K562 (cell line): ENCODE results near the gene ENTPD8. TPM values are rescaled to one million over a fixed set of nuclear protein-coding genes. Genes with fewer than 3 reads are reported as not detected.

Experiments
- ARNT ChIP-seq, 2 experiments: fragments of 450-650 bp; IDR thresholded peaks; 2 replicates each; pipeline ENCODE4 v1.6.1; 2016; ENCODE audit warnings: mild to moderate bottlenecking in 1 of 2
- ATF3 ChIP-seq, 2 experiments: fragments of 450-650 bp in 1 of 2; sonication (generic) in 1 of 2; formaldehyde crosslinking in 1 of 2; IDR thresholded peaks in 1 of 2; conservative IDR thresholded peaks in 1 of 2; 2 replicates each; pipeline versions ENCODE4 v1.6.1 to v1.8.1; 2016 to 2023; ENCODE audit warnings: mild to moderate bottlenecking in 2 of 2, moderate library complexity in 2 of 2, inconsistent platforms in 1 of 2, missing genetic modification reagents in 1 of 2
- FOSL1 ChIP-seq: fragments of 200-800 bp; sonication (Bioruptor generic); conservative IDR thresholded peaks from 2 replicates; pipeline ENCODE4 v1.6.1; 2016; ENCODE audit warnings: missing genetic modification characterization, missing compliant biosample characterization
- FUS ChIP-seq: fragments of 200-400 bp; formaldehyde crosslinking; optimal IDR thresholded peaks from 2 replicates; pipeline ENCODE3; 2017; ENCODE audit warnings: low read depth, low read length
- GABPB1 ChIP-seq: sonication (generic); formaldehyde crosslinking; IDR thresholded peaks from 2 replicates; pipeline ENCODE4 v1.8.0; 2022; ENCODE audit warnings: mild to moderate bottlenecking, missing genetic modification reagents
- GATAD2A ChIP-seq: fragments of 450-650 bp; IDR thresholded peaks from 2 replicates; pipeline ENCODE4 v1.6.1; 2017
- GTF2F1 ChIP-seq: IDR thresholded peaks from 2 replicates; pipeline ENCODE4 v1.6.1; 2011; ENCODE audit warnings: low read depth, low read length, improper control_type of control experiment
- HDAC1 ChIP-seq, 2 experiments: fragments of 450-650 bp; IDR thresholded peaks; 2 replicates each; pipeline ENCODE4 v1.6.1; 2016 to 2017; ENCODE audit warnings: inconsistent platforms in 1 of 2, mild to moderate bottlenecking in 1 of 2, moderate library complexity in 1 of 2
- HNRNPUL1 ChIP-seq: fragments of 200-400 bp; formaldehyde crosslinking; IDR thresholded peaks from 2 replicates; pipeline ENCODE4 v1.6.1; 2017; ENCODE audit warnings: low read length
- JUND ChIP-seq, 2 experiments: IDR thresholded peaks; 2 replicates in 1 of 2; 3 replicates in 1 of 2; pipeline ENCODE4 v1.6.1; 2011; ENCODE audit warnings: borderline replicate concordance in 2 of 2, low read depth in 2 of 2, low read length in 2 of 2, improper control_type of control experiment in 1 of 2, missing biosample characterization in 1 of 2, missing genetic modification characterization in 1 of 2, missing genetic modification reagents in 1 of 2
- L3MBTL2 ChIP-seq: fragments of 450-650 bp; IDR thresholded peaks from 2 replicates; pipeline ENCODE4 v1.6.1; 2016; ENCODE audit warnings: mild to moderate bottlenecking, moderate library complexity
- MAX ChIP-seq: sonication (generic); formaldehyde crosslinking; IDR thresholded peaks from 2 replicates; pipeline ENCODE4 v1.9.0; 2022; ENCODE audit warnings: mild to moderate bottlenecking, missing genetic modification reagents
- MTA2 ChIP-seq: fragments of 450-650 bp; IDR thresholded peaks from 2 replicates; pipeline ENCODE4 v1.6.1; 2016; ENCODE audit warnings: low read depth
- PHB2 ChIP-seq: fragments of 450-650 bp; IDR thresholded peaks from 2 replicates; pipeline ENCODE4 v1.6.1; 2017; ENCODE audit warnings: low read depth
- SP1 ChIP-seq: sonication (generic); formaldehyde crosslinking; IDR thresholded peaks from 2 replicates; pipeline ENCODE4 v1.8.1; 2022; ENCODE audit warnings: mild to moderate bottlenecking, missing genetic modification reagents
- USF1 ChIP-seq: sonication (generic); formaldehyde crosslinking; IDR thresholded peaks from 2 replicates; pipeline ENCODE4 v1.9.0; 2022; ENCODE audit warnings: mild to moderate bottlenecking, missing genetic modification reagents
- VEZF1 ChIP-seq: fragments of 200-800 bp; sonication (Bioruptor generic); IDR thresholded peaks from 2 replicates; pipeline ENCODE4 v1.6.1; 2017; ENCODE audit warnings: missing genetic modification characterization, missing compliant biosample characterization
- ZNF449 ChIP-seq: fragments of 250-450 bp; sonication (Bioruptor Pico); IDR thresholded peaks from 2 replicates; pipeline ENCODE4 v1.8.0; 2022; ENCODE audit warnings: moderate library complexity, mild to moderate bottlenecking, inconsistent platforms
- ZNF668 ChIP-seq: fragments of 250-450 bp; sonication (Bioruptor Pico); IDR thresholded peaks from 2 replicates; pipeline ENCODE4 v1.8.0; 2022; ENCODE audit warnings: mild to moderate bottlenecking, inconsistent platforms
- ZNF785 ChIP-seq: fragments of 250-450 bp; sonication (Bioruptor Pico); IDR thresholded peaks from 2 replicates; pipeline ENCODE4 v1.4.0; 2020; ENCODE audit warnings: mild to moderate bottlenecking
- ZSCAN32 ChIP-seq: fragments of 450-650 bp; formaldehyde crosslinking; IDR thresholded peaks from 2 replicates; pipeline ENCODE4 v1.4.0; 2020; ENCODE audit warnings: mild to moderate bottlenecking, moderate library complexity
- polyA plus RNA-seq, 8 experiments: library from polyadenylated mRNA; depleted of rRNA in 4 of 8; stranded (reverse) in 5 of 8; unstranded in 3 of 8; fragments of >200 nt; fragmentation: Nextera tagmentation in 2 of 8; fragmentation: Illumina TruSeq in 1 of 8; extraction: Ambion mirVana in 2 of 8; extraction: Trizol in 1 of 8; gene quantifications; 2 replicates each; pipeline versions ENCODE4 v1.2.1 to v1.2.3, GENCODE V29; 2011 to 2014; ENCODE audit warnings: inconsistent platforms in 1 of 8, missing spikeins in 1 of 8
- total RNA-seq, 7 experiments: library from RNA; depleted of rRNA in 6 of 7; stranded (reverse); fragments of >200 nt in 6 of 7; fragmentation: Illumina TruSeq in 2 of 7; extraction: Trizol in 2 of 7; gene quantifications; 2 replicates each; pipeline versions ENCODE4 v1.2.1 to v1.2.3, GENCODE V29; 2011 to 2021; ENCODE audit warnings: low replicate concordance in 1 of 7

The ENTPD8 gene
- total and polyA plus RNA-seq, 9 of the 15 experiments (the other 6 are each of a cell fraction or from before 2014, with no cell fraction given), result 0.06 to 0.27 (median 0.19) TPM; not detected in 5

GRCh38 chr9:137411645-137412380, 29.3 kb downstream of the ENTPD8 start (continued):
- TF ChIP-seq L3MBTL2, result 0 out of 2 replicates have a peak, but pooled peaks have one; percentile 19
- no peak for TF ChIP-seq ARNT (IDR thresholded peaks at IDR 0.05)
- 0 out of 2 replicates have a peak, but pooled peaks have one; percentile 50 for TF ChIP-seq GABPB1 (CRISPR knock-in tag)
- peak; percentile 43; the same call in 1 of the 2 replicates for TF ChIP-seq USF1 (CRISPR knock-in tag)
- TF ChIP-seq GATAD2A, result no peak
- TF ChIP-seq FUS, result no peak
- TF ChIP-seq SP1 (CRISPR knock-in tag), result 0 out of 2 replicates have a peak, but pooled peaks have one; percentile 27
- peak; percentile 79 for TF ChIP-seq FOSL1 (tag)
- TF ChIP-seq GTF2F1, result no peak
- TF ChIP-seq PHB2, result no peak
- peak; percentile 91 for TF ChIP-seq JUND (IDR thresholded peaks at IDR 0.05; ENCODE audit: borderline replicate concordance, low read depth, low read length)
- TF ChIP-seq JUND (tag; IDR thresholded peaks at IDR 0.05; ENCODE audit: borderline replicate concordance, low read depth, low read length), result peak; percentile 62; the same call in 1 of the 3 replicates
- peak in 1 of 2 experiments; percentile 11; a peak in 1 of 4 replicates for TF ChIP-seq HDAC1 (IDR thresholded peaks at IDR 0.05)
- TF ChIP-seq VEZF1, result peak; percentile 81
- no peak for TF ChIP-seq HNRNPUL1
- peak; percentile 79 for TF ChIP-seq MAX
- TF ChIP-seq ZNF785 (CRISPR knock-in tag), result no peak
- no peak for TF ChIP-seq ZNF449 (CRISPR knock-in tag)
- peak; percentile 69 for TF ChIP-seq ATF3 (IDR thresholded peaks at IDR 0.05)
- TF ChIP-seq ATF3 (CRISPR knock-in tag; conservative IDR thresholded peaks at IDR 0.05), result no peak
- TF ChIP-seq ZSCAN32 (CRISPR knock-in tag), result no peak
- TF ChIP-seq MTA2, result no peak
- TF ChIP-seq ZNF668 (CRISPR knock-in tag), result no peak
